Activated naive CD4-positive, alpha-beta T cell treated with anti-CD3 and anti-CD28 coated beads, Interleukin-2, amount 50 U/mL, for 72 hours (primary cell): Measurements from ENCODE around the gene MBTPS1. TPM values are rescaled to one million over a fixed set of nuclear protein-coding genes. Genes with fewer than 3 reads are reported as not detected.

Experiments
- ATAC-seq, 2 donors: fragments of 150-1000 bp; cut with Tn5 transposase; 2 replicates each; pipeline ENCODE4 v1.10.0; 2021; ENCODE audit warnings: mild to moderate bottlenecking in 2 of 2, moderate library complexity in 2 of 2
- DNase-seq, 2 donors: peaks; one replicate each; pipeline ENCODE4 v3.0.0; 2021 to 2022; ENCODE audit warnings: low spot score in 2 of 2
- H3K27ac Mint-ChIP-seq, 2 donors: one replicate each; pipeline ENCODE4 v1.8.0; 2022; ENCODE audit warnings: mild to moderate bottlenecking in 2 of 2, mixed read lengths in 2 of 2
- H3K36me3 Mint-ChIP-seq, 2 donors: one replicate each; pipeline ENCODE4 v1.8.0; 2022; ENCODE audit warnings: mixed read lengths in 2 of 2
- H3K9me3 Mint-ChIP-seq, 2 donors: one replicate each; pipeline ENCODE4 v1.8.0; 2022; ENCODE audit warnings: mixed read lengths in 2 of 2
- total RNA-seq, 2 donors: library from RNA; stranded (reverse); gene quantifications; one replicate each; pipeline ENCODE4 v1.2.3, GENCODE V29; 2022

The MBTPS1 gene
- total RNA-seq, 2 donors from 2014 or later = 39.9 to 41.1 TPM

DNA sequence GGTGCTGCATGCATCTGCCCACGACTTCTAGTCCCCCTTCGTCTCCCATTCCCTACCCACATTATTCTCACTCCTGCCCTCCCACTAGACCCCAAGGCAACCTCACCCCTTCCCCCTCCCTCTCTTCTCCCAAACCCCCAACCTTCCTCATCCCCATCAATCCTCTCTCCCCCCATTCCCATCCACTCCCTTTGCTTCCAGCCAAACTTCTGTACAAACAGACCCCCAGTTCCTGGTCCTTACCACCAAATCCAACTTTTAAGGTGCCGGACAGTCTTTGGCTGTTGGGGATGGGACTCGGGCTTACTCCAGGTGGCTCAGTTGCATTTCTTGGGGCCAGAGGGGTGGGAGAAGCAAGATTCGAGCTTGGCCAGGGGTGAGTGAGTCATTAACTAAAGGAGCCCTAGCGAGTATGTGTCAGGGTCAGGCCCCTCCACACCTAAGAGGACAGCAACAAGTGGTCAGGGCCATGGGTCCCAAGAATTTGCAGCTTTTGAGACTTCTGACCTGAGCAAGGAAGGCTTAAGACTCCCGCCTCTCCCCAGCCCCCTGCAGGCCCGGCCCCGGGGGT, 74.3 kb downstream of the MBTPS1 start, which contains the start of gene SLC38A8:
Gene SLC38A8, minus strand, starts transcription at position 488 of the 571 bp plus-strand sequence. CDS start 638 bp downstream, outside the sequence.
- no peaks in the 10 kb centered on the region for H3K36me3 Mint-ChIP-seq
- DNase-seq (no peak), ATAC-seq (no peak)
- no peak within 1 kb of the TSS for H3K27ac Mint-ChIP-seq
- no peaks in the 10 kb centered on the region for H3K9me3 Mint-ChIP-seq

DNA sequence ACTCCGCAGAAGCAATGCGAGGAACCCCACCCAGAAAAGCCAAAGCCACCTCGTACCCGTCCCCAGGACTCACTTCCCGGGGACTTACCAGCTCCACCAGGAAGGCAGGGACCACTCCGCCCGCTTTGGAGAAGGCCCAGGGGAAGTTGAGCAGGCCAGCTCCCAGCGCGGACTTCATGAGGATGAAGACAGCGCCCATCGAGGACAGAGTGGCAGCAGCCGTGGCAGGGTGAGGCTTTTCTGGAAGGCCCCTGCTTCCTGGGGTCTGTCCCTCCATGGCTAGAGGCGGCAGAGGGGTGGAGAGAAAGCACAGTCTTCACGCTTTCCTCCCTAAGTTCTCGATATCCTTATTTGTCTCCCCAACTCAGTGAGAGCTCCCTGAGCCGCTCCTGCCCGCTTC, 74.9 kb downstream of the MBTPS1 start:
- no peaks in the 10 kb centered on the region for H3K9me3 Mint-ChIP-seq
- DNase-seq (no peak), ATAC-seq (no peak)
- no peak overlapping the region for H3K27ac Mint-ChIP-seq
- no peaks in the 10 kb centered on the region for H3K36me3 Mint-ChIP-seq

DNA sequence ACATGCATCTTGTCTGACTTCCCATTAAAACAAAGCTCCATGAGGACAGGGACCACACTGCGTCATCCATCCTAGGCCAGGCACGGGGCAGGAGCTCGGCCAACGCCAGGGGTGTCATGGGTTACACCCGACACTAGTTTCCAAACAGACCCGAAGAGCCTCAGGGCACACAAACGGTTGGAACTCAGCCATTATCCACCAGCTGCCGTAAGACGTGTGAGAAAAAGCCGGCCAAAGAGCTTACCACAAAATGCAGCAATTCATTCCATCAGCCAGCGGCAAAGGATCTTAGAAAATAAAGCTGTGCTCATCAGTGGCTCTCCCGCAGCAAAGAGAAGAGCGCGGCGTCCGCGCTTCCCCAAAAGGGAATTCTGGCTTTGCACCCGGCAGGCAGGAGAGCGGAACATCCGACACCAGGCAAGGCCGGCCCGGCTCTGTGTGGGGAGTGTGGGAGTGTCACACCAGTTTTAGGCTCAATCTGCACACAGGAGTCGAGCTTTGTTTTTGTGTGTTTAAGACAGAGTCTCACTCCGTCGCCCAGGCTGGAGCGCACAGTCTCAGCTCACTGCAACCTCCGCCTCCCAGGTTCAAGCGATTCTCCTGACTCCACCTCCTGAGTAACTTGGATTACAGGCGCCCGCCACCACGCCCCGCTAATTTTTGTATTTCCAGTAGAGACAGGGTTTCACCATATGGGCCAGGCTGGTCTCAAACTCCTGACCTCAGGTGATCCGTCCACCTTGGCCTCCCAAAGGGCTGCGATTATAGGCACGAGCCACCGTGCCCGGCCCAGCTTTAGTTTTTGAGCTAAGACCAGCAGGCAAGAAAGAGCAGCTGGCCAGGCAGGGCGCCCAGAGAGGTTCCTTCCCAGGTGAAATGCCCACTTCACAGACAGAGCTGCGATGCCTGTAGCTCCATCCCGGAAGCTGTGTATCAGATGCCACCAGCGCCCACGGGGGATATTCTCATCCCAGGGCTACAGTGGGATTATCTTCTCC, 75.6 kb downstream of the MBTPS1 start:
- DNase-seq = no peak
- H3K9me3 Mint-ChIP-seq = peaks cover 4% of the 10 kb centered on the region in 2 donors
- H3K27ac Mint-ChIP-seq = no peak overlapping the region
- H3K36me3 Mint-ChIP-seq = no peaks in the 10 kb centered on the region
- ATAC-seq = no peak

DNA sequence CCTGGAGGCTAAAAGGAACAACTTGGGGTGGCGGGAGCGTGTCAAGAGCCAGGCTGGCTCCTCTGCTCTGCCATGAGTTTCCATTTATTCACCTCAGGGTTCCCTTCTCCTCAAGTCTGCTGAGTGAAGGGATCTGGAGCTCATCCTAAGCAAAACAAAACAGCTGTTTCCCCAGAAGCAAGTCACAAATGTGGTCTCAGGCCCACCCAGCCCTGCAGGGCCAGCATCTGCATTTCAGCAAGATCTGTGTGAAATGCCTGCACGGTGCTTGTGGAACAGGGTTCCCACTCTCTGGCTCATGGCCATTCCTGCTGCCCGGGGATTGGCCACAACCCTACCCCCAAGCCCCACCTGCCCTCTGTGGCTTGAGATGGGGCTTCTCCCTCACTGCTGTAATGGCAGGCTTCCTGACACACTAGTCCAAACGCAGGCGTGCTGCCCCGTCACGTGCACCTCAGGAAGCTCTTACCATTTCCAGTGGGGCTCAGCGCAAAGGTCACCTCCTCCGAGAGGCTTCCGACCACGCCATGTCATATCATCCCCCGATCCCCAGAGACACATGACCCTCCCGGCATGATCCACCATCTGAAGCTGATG, 76.4 kb downstream of the MBTPS1 start:
- Mint-ChIP-seq H3K9me3 (peaks cover 4 to 7% of the 10 kb centered on the region in 2 donors), H3K27ac (no peak overlapping the region), H3K36me3 (peaks cover 0 to 4% of the 10 kb centered on the region in 2 donors)
- ATAC-seq (no peak), DNase-seq (no peak)

DNA sequence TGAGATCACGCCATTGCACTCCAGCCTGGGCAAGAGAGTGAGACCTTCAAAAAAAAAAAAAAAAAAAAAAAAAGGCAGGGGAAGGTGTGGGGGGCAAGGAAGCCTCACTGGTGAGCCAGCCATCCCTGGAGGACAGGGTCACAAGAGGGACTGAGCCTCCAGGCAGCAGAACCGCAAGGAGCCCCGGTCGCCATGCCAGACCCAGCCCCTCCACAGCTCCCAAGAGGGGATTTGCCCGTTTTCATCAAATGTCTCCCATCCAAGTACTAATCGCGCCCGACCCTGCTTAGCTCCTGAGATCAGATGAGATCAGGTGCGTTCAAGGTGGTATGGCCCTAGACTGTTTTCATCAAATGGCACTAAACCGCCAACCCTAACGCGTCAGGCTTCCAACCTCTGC, 77.0 kb downstream of the MBTPS1 start:
- Mint-ChIP-seq H3K36me3 (peaks cover 0 to 4% of the 10 kb centered on the region in 2 donors), H3K27ac (no peak overlapping the region), H3K9me3 (peaks cover 4 to 7% of the 10 kb centered on the region in 2 donors)
- DNase-seq (no peak), ATAC-seq (no peak)

DNA sequence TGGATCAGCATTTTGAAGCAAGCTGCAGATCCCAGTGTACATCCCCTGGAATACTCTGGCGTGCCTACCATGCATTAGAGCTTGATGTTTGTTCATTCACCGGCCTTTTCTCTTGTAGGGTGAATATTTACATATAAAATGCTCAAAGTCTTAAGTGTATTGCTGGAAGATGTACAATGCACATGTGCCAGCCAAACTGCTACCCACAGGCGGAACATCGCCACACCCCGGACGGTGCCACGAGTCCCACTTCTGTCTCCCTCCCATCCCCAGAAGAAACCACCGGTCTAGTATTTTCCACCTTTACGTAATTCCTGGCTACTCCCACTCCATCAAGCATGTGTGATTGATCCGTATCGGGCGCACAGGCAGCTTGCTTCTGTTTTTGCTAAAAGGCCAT, 78.3 kb downstream of the MBTPS1 start:
- DNase-seq = no peak
- no peak for ATAC-seq
- no peak overlapping the region for H3K27ac Mint-ChIP-seq
- peaks cover 4 to 7% of the 10 kb centered on the region in 2 donors for H3K9me3 Mint-ChIP-seq
- peaks cover 0 to 4% of the 10 kb centered on the region in 2 donors for H3K36me3 Mint-ChIP-seq

DNA sequence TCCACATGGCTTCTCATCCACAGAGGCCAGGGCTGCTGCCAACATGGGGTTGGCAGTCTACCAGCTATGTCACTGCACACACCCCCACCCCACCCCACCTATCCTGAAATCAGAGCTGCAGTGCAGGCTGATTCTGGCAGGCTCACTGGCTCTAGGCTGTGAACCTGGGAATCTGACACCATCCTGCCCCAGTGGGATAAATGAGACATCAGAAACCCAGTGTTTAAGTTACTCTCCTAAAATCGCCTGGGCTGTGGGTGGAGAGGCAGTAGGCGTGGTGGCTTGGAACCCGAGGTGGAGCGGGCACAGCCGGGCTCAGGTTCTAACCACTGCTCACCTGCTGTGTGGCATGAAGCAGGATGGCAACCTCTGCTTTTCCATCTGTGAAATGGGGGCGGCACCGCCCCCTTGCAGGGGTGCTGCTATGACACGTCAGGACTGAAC, 79.7 kb downstream of the MBTPS1 start:
- Mint-ChIP-seq H3K36me3 (peaks cover 0 to 4% of the 10 kb centered on the region in 2 donors), H3K27ac (no peak overlapping the region), H3K9me3 (peaks cover 4 to 7% of the 10 kb centered on the region in 2 donors)
- DNase-seq = no peak
- no peak for ATAC-seq

DNA sequence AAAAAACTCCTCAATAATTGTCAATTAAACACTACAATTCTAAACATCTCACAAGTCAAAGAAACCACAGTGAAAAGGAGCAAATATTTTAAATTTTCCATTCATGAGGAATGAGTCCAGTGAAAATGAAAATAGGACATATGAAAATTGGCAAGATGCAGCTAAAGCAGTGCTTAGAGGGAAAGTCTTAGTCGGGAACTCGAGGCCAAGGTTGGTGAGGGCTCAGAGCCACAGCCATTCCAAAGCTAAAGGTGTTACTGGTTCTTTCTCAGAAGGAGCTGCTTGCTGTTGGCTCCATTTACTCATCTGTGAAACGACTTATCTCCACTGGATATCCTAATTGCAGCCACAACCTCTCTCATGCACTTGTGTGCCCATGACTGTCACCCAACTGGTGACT, 80.6 kb downstream of the MBTPS1 start:
- H3K27ac Mint-ChIP-seq = no peak overlapping the region
- H3K36me3 Mint-ChIP-seq = peaks cover 0 to 4% of the 10 kb centered on the region in 2 donors
- DNase-seq (no peak), ATAC-seq (no peak)
- H3K9me3 Mint-ChIP-seq = peaks cover 4 to 7% of the 10 kb centered on the region in 2 donors

DNA sequence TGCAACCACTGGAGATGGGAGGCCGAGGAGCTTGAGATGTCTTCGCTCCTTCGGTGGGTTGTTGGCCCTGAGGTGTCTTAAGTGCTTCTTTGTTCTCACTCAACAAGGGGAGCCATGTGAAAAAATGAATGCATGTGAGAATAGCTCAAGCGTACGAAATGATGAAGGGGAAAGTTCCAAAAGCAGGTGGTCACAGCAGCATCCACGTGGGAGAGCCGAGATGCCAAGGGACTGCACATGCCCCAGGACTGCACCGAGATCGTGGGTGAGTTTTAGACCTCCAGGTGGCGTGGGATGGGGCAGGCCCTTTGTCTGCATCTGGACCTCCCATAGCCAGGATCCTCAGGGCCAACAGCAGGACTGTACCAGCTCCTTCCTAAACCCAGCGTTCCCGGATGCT, 82.2 kb downstream of the MBTPS1 start:
- Mint-ChIP-seq H3K9me3 (peaks cover 4 to 7% of the 10 kb centered on the region in 2 donors), H3K36me3 (peaks cover 0 to 4% of the 10 kb centered on the region in 2 donors), H3K27ac (no peak overlapping the region)
- no peak for ATAC-seq
- DNase-seq = no peak

DNA sequence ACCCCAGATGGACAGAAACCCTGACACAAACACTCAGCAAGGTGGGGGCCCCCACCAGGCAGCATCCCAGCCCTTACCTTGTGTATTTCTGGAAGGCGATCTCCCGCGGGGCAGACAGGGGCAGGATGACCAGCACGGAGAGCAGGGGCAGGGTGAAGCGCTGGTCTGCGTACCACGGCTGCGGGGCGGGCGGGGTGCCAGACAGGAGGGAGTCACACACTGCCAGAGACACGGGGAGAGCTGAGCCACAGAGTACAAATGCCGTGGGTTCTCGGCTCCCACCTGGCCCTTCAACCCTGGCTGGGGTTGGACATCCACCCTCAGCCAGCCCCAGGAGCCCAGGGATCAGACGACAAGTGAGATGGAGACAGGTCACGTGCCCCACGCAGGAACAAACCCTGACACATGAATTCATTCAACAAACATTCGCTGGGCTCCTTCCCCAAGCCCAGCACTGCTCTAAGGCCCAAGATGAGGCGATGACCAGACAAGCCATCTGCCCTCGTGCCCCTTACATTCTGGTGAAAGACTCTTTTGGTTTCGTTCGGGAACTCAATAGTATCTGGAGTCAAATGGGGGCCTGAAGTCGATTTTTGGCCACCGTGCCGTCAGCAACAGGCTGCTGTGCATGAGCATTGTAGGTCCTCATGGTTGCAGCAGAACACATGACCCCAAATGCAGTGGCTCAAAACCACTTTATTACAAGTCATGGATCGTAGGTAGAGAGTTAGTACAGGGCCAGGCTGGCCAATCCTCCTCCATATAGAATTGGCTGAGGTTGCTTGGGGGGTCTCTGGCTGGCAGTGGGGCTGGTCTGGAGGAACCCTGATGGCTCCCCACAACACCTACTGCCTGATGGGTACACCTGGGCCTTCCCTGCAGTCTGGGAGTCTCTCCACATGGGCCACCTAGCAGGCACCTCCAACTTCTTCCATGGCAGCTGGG, 83.2 kb downstream of the MBTPS1 start:
- Mint-ChIP-seq H3K27ac (no peak overlapping the region), H3K9me3 (peaks cover 4 to 7% of the 10 kb centered on the region in 2 donors), H3K36me3 (peaks cover 0 to 4% of the 10 kb centered on the region in 2 donors)
- ATAC-seq (no peak), DNase-seq (no peak)

DNA sequence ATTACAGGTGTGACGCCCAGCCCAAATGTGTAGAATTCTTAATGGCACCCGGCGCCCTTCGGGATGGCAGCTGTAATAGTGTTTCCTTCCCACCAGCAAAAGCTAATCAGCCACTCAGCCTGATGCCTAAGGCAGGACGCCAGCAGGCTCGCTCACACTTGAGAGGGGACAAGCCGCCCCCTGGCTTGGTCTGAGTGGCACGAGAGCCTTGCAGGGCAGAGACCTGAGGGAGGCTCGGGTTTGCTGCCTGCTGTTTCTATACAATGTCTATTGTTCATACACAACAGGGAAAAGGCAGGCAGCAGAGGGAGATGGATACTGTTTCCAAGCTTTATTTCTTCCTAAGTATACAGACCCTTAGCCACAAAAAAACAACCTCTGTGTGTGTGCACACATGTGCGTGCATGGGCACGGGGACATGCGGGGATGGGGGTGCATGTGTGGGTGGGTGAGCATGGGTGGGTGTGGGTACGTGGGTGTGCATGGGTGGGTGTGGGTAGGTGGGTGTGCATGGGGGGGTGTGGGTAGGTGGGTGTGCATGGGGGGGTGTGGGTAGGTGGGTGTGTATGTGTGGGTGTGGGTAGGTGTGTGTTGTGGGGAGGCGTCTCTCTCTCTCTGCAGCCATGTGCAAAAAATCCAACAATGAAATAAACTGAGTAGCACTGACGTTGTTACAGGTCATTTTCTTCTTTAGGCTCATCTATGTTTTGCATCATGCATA, 84.1 kb downstream of the MBTPS1 start:
- DNase-seq (no peak), ATAC-seq (no peak)
- Mint-ChIP-seq H3K27ac (no peak overlapping the region), H3K36me3 (peaks cover 0 to 4% of the 10 kb centered on the region in 2 donors), H3K9me3 (peaks cover 4 to 7% of the 10 kb centered on the region in 2 donors)

DNA sequence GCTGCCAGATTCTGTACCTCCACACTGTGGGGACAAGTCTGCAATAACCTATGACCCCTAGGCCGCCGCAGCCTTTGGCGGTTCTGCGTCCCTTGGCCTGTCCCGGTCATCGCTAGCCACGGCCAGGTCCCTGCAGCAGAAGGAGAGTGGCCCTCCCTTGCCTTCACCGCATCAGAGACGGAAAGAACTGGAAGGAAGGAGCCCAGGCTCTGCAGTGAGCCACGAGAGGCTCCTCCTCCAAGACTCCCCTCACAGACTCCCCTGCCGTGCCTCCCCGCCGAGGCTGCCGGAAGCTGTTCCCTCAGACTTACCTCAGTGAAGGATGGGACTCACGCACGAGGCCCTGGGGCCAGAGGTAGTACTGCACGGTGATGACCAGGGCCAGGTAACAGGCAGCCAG, 85.2 kb downstream of the MBTPS1 start:
- Mint-ChIP-seq H3K27ac (peak overlapping the region in 1 of 2 donors; percentile 34), H3K36me3 (peaks cover 0 to 4% of the 10 kb centered on the region in 2 donors), H3K9me3 (peaks cover 4 to 7% of the 10 kb centered on the region in 2 donors)
- no peak for ATAC-seq
- DNase-seq = no peak

DNA sequence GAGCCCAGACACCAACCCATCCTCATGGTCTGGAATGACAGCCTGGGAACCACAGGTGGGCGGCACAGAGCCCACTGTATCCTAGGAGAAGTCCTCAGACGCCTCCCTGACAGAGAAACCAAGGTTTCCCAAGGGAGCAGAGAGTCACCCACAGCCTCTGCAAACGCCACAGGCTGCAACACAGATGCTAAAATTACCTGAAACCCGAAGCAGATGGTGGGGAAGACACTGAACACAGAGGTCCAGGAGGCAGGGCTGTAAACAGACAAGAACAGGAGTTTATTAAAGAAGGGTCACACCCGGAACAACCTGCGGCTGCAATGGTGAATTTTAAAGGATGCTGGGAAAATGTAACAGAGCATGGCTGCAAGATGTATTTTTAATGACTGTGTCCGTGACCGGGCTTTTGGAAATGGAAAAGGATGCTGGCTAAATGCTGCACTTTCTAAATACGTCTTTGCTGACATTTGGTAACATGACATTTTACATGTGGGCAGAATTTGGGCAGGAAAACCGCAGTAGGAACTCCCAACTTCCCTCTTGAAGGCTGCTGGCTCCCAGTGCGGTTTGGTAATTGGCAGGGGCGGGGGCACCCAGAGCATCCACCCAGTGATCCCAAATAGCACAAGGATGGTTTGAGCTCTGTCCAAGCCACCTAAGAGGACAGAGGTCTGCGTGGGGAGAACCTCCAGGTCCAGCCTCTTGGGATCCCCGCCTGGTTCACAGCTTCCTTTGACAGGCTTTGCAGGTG, 87.3 kb downstream of the MBTPS1 start:
- H3K9me3 Mint-ChIP-seq = no peaks in the 10 kb centered on the region
- H3K27ac Mint-ChIP-seq = peak overlapping the region in 1 of 2 donors; percentile 8
- H3K36me3 Mint-ChIP-seq = no peaks in the 10 kb centered on the region
- peak in 1 of 2 donors; percentile 63 for DNase-seq
- peak in 1 of 2 donors; percentile 74 for ATAC-seq

DNA sequence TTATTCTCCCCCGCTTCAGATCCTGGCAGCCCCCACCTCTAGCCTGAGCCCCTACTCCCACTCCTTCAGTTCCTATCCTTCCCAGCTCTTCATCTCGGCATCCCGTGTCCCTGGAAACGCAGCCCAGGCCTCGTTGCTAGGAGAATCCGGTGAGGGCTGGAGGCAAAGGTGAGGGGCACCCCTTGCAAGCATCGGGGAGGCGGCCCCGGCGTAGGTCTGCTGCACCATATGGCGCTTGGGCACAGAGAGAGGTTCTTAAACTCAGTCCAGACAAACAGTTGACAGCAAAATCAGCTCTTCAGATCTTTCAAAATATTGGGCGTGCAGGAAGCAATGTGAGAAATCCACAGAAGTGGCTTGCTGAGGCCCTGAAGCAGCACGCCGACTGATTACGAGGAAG, 89.1 kb downstream of the MBTPS1 start:
- ATAC-seq (no peak), DNase-seq (no peak)
- Mint-ChIP-seq H3K27ac (no peak overlapping the region), H3K9me3 (no peaks in the 10 kb centered on the region), H3K36me3 (no peaks in the 10 kb centered on the region)

DNA sequence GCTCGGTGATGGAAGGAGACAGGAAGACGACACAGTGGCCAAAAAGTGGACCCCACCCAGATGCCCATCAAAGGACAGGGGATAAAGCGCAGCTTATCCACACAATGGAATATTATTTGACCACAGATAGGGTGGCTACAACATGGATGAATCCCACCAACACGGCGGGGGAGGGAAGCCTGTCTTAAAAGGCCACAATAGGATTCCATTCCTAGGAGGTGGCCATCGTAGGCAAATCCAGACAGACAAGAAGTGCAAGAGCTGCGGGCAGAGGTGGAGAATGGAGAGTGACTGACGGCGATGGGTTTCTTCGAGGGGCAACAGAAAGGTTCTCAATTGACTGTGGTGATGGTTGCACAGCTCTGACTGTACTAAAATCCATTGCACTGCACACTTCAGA, 90.1 kb downstream of the MBTPS1 start:
- ATAC-seq (no peak), DNase-seq (no peak)
- H3K27ac Mint-ChIP-seq = no peak overlapping the region

More for the DNA sequence above, 90.1 kb downstream of the MBTPS1 start:
- H3K9me3 Mint-ChIP-seq = peaks cover 1 to 4% of the 10 kb centered on the region in 2 donors
- H3K36me3 Mint-ChIP-seq = peaks cover 2 to 3% of the 10 kb centered on the region in 2 donors
